Endothelial cell of umbilical vein (primary cell): ENCODE data around the gene RPAP3. TPM values are rescaled to one million over a fixed set of nuclear protein-coding genes. Genes with fewer than 3 reads are reported as not detected.

Source experiments
- BruUV-seq: library from RNA; stranded (reverse); fragments of 400-500 nt; replicated peaks from 2 replicates; lab custom pipeline; 2021; lab: Mats Ljungman, UMichigan
- CTCF ChIA-PET: fragments of 300-600, 350-600 bp; sonication (Branson Sonifier 250); formaldehyde crosslinking; loops from one replicate; lab custom pipeline; 2021; ENCODE audit warnings: antibody characterized with exemption, inconsistent platforms; lab: Charles Lee
- POLR2A ChIA-PET: fragments of 300-600, 350-600 bp; sonication (Branson Sonifier 250); formaldehyde crosslinking; loops from one replicate; lab custom pipeline; 2021; ENCODE audit warnings: antibody characterized with exemption, inconsistent platforms; lab: Charles Lee
- DNase-seq: peaks from one replicate; pipeline ENCODE4 v3.0.0-alpha.2; 2011; ENCODE audit warnings: low read depth, low spot score
- FAIRE-seq: peaks from 2 replicates; lab custom pipeline; 2011; peaks lifted over from hg19 to GRCh38; lab: Jason Lieb, UNC
- H2AFZ ChIP-seq: 2 replicates; pipeline ENCODE4 v1.6.0; 2012; ENCODE audit warnings: low read depth, low read length, control low read depth, inconsistent platforms
- H3K27ac ChIP-seq: 2 replicates; pipeline ENCODE4 v1.5.1; 2011; ENCODE audit warnings: low read depth, mild to moderate bottlenecking, control low read depth, low read length, moderate library complexity; ENCODE audit not compliant: insufficient read depth
- H3K27me3 ChIP-seq, 2 experiments: 2 replicates each; pipeline versions ENCODE4 v1.6.0 to v1.6.1; 2011; ENCODE audit warnings: low read length in 2 of 2, mixed read lengths in 1 of 2; ENCODE audit not compliant: control insufficient read depth in 2 of 2, insufficient read depth in 2 of 2
- H3K36me3 ChIP-seq, 2 experiments: 2 replicates in 1 of 2; 3 replicates in 1 of 2; pipeline ENCODE4 v1.5.1; 2011; ENCODE audit warnings: low read length in 2 of 2, mild to moderate bottlenecking in 1 of 2, moderate library complexity in 1 of 2; ENCODE audit not compliant: control insufficient read depth in 2 of 2, insufficient read depth in 2 of 2; ENCODE audit errors: extremely low read depth in 1 of 2
- H3K4me1 ChIP-seq: 3 replicates; pipeline ENCODE4 v1.5.1; 2011; ENCODE audit warnings: mild to moderate bottlenecking, low read length; ENCODE audit not compliant: control insufficient read depth, insufficient read depth; ENCODE audit errors: extremely low read depth
- H3K4me2 ChIP-seq: 2 replicates; pipeline ENCODE4 v1.6.1; 2011; ENCODE audit warnings: low read length, control low read depth, mixed read lengths; ENCODE audit not compliant: insufficient read depth
- H3K4me3 ChIP-seq, 3 experiments: fragments of 200-600 bp in 1 of 3; sonication (generic), shearing (Covaris generic) in 1 of 3; replicated peaks in 1 of 3; 2 replicates each; pipeline ENCODE4 v1.5.1; 2011 to 2016; ENCODE audit warnings: control low read depth in 3 of 3, low read length in 3 of 3, mild to moderate bottlenecking in 2 of 3, inconsistent platforms in 1 of 3, low read depth in 1 of 3, moderate library complexity in 1 of 3; ENCODE audit not compliant: insufficient read depth in 1 of 3
- H3K79me2 ChIP-seq: 2 replicates; pipeline ENCODE4 v1.6.0; 2012; ENCODE audit warnings: low read length, inconsistent platforms; ENCODE audit not compliant: control insufficient read depth, insufficient read depth
- H3K9ac ChIP-seq: replicated peaks from 2 replicates; pipeline ENCODE3; 2011; ENCODE audit warnings: low read length, control low read depth; ENCODE audit not compliant: insufficient read depth; ENCODE audit errors: extremely low read depth
- H3K9me1 ChIP-seq: replicated peaks from 3 replicates; pipeline ENCODE4 v1.6.0; 2011; ENCODE audit warnings: mild to moderate bottlenecking, low read length; ENCODE audit not compliant: control insufficient read depth, insufficient read depth; ENCODE audit errors: extremely low read depth
- H3K9me3 ChIP-seq: replicated peaks from 2 replicates; pipeline ENCODE4 v1.5.1; 2012; ENCODE audit warnings: low read length, inconsistent platforms; ENCODE audit not compliant: control insufficient read depth, insufficient read depth
- H4K20me1 ChIP-seq: replicated peaks from 2 replicates; pipeline ENCODE3; 2011; ENCODE audit warnings: mild to moderate bottlenecking, low read length; ENCODE audit not compliant: control insufficient read depth, insufficient read depth; ENCODE audit errors: extremely low read depth
- EZH2 ChIP-seq: IDR thresholded peaks from 2 replicates; pipeline ENCODE4 v1.6.1; 2012; ENCODE audit warnings: borderline replicate concordance, low read depth, mild to moderate bottlenecking, moderate library complexity, low read length, inconsistent platforms; ENCODE audit not compliant: severe bottlenecking
- FOS ChIP-seq: IDR thresholded peaks from 2 replicates; pipeline ENCODE4 v1.6.1; 2011; ENCODE audit warnings: mild to moderate bottlenecking, low read length, moderate library complexity, borderline replicate concordance; ENCODE audit not compliant: insufficient read depth
- GATA2 ChIP-seq: IDR thresholded peaks from 2 replicates; pipeline ENCODE4 v1.7.0; 2011; ENCODE audit warnings: low read depth, mild to moderate bottlenecking, moderate library complexity, mixed read lengths, low read length; ENCODE audit not compliant: insufficient read length, insufficient read depth
- JUN ChIP-seq: IDR thresholded peaks from 2 replicates; pipeline ENCODE4 v1.6.1; 2011; ENCODE audit warnings: borderline replicate concordance, low read depth; ENCODE audit not compliant: insufficient read length, insufficient read depth
- MYC ChIP-seq: IDR thresholded peaks from one replicate; pipeline ENCODE4 v1.6.1; 2011; ENCODE audit warnings: mild to moderate bottlenecking, low read depth, low read length
- POLR2A ChIP-seq: IDR thresholded peaks from 2 replicates; pipeline ENCODE4 v1.6.1; 2012; ENCODE audit warnings: low read depth, mild to moderate bottlenecking, control low read depth, low read length
- POLR2AphosphoS5 ChIP-seq: IDR thresholded peaks from 2 replicates; pipeline ENCODE4 v1.6.1; 2012; ENCODE audit warnings: low read depth, mild to moderate bottlenecking, control low read depth, low read length, moderate library complexity; ENCODE audit not compliant: insufficient read depth
- dilution Hi-C: fragments of 300-500 bp; cut with MboI; formaldehyde crosslinking; loops from one replicate; pipeline ENCODE4 v1.15.0; 2019; ENCODE audit warnings: low sequenced_read_pairs; ENCODE audit not compliant: extremely low pct_ligation_motif_present
- intact Hi-C: fragments of 100-400 bp; cut with micrococcal nuclease; formaldehyde crosslinking; loops from one replicate; pipeline ENCODE4 v1.10.0; 2022
- polyA plus RNA-seq, 4 experiments: library from polyadenylated mRNA; depleted of rRNA in 3 of 4; stranded (reverse) in 3 of 4; unstranded in 1 of 4; fragments of >200 nt; gene quantifications; 2 replicates each; pipeline versions ENCODE4 v1.2.1 to v1.2.3, GENCODE V29; 2011 to 2012; ENCODE audit warnings: missing spikeins in 1 of 4
- total RNA-seq: library from RNA; stranded (reverse); gene quantifications from 2 replicates; pipeline ENCODE4 v1.2.3, GENCODE V29; 2021
- TF ChIP-seq, protein P1 (sequence below), 2 donors: IDR thresholded peaks; 1 replicate in 1 of 2; 2 replicates in 1 of 2; pipeline ENCODE4 v1.5.1; 2011; ENCODE audit warnings: low read length in 2 of 2, mild to moderate bottlenecking in 2 of 2, moderate library complexity in 2 of 2, control low read depth in 1 of 2, inconsistent platforms in 1 of 2, low read depth in 1 of 2; ENCODE audit not compliant: insufficient read depth in 1 of 2; ENCODE audit errors: extremely low read depth in 1 of 2
- TF ChIP-seq, protein P2 (sequence below): IDR thresholded peaks from 2 replicates; pipeline ENCODE4 v1.6.1; 2011; ENCODE audit not compliant: insufficient read depth, insufficient read length

The RPAP3 gene
- total and polyA plus RNA-seq, 2 donors (not counting 3 experiments of a cell fraction or from before 2014, with no cell fraction given): 3.9 to 29.8 TPM

DNA sequence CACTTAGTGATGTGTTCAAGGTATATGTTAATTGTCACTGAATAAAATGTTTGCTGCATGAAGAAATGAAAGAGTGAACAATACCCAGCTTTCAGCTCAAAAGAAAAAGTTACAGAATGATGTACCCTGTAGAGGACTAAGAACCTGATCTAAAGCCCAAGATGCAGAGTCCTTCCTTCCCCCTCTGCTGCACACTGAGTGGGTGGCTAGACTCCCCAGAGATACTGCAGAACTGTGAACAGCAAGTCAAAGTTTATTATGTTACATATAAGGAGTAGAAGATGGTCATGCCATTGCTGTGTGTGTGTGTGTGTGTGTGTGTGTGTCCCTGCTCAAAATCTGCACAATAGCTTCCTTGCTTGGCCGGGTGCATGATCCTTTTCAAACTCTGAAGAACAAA is 83.9 kb downstream of the RPAP3 start:
- DNase-seq (no peak), FAIRE-seq (no peak)
- TF ChIP-seq, protein P1, sequence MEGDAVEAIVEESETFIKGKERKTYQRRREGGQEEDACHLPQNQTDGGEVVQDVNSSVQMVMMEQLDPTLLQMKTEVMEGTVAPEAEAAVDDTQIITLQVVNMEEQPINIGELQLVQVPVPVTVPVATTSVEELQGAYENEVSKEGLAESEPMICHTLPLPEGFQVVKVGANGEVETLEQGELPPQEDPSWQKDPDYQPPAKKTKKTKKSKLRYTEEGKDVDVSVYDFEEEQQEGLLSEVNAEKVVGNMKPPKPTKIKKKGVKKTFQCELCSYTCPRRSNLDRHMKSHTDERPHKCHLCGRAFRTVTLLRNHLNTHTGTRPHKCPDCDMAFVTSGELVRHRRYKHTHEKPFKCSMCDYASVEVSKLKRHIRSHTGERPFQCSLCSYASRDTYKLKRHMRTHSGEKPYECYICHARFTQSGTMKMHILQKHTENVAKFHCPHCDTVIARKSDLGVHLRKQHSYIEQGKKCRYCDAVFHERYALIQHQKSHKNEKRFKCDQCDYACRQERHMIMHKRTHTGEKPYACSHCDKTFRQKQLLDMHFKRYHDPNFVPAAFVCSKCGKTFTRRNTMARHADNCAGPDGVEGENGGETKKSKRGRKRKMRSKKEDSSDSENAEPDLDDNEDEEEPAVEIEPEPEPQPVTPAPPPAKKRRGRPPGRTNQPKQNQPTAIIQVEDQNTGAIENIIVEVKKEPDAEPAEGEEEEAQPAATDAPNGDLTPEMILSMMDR (IDR thresholded peaks at IDR 0.05; ENCODE audit: extremely low read depth in 1 of 2, insufficient read depth in 1 of 2, low read depth in 1 of 2, low read length in 2 of 2): no peak
- no peak for TF ChIP-seq POLR2AphosphoS5
- dilution Hi-C loops (no loop called here), intact Hi-C loops (no loop called here)
- Histone ChIP-seq H2AFZ (no peak overlapping the region), H3K9me3 (no peaks in the 10 kb centered on the region), H3K27ac (no peak overlapping the region), H3K79me2 (no peaks in the 10 kb centered on the region), H3K36me3 (no peaks in the 10 kb centered on the region), H3K27me3 (no peaks in the 10 kb centered on the region), H3K9ac (no peak overlapping the region), H3K4me3 (no peak overlapping the region), H3K9me1 (no peaks in the 10 kb centered on the region), H4K20me1 (no peaks in the 10 kb centered on the region), H3K4me1 (no peaks in the 10 kb centered on the region), H3K4me2 (no peak overlapping the region)
- BruUV-seq: no TSS peak
- POLR2A ChIA-PET: no interaction called here
- CTCF ChIA-PET: no interaction called here

DNA sequence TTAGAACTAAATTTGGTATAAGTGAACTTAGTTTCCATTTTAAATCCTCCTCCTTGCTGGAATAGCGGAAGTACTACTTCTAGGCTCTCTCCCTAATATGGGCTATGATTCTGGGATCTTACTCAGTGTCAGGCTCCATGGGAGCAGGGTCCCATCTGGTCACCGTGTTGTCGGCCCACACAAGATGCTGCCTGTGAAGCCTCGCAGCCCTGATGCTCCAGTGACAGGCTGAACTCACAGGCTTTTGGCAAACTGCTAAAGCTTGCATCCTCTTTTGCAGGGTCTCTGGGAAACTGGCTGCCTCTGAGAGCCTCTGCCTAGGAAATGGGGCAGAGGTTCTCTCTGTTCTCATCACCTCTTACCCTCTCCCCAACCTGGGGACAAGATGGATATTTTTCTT is 88.4 kb downstream of the RPAP3 start:
- no peaks in the 10 kb centered on the region for H3K79me2 ChIP-seq
- H4K20me1 ChIP-seq: no peaks in the 10 kb centered on the region
- TF ChIP-seq POLR2A (no peak), POLR2AphosphoS5 (no peak), EZH2 (no peak), GATA2 (no peak), MYC (no peak), FOS (no peak), JUN (no peak)
- TF ChIP-seq, protein P1 (IDR thresholded peaks at IDR 0.05; ENCODE audit: extremely low read depth in 1 of 2, insufficient read depth in 1 of 2, low read depth in 1 of 2, low read length in 2 of 2): no peak
- TF ChIP-seq, protein P2, sequence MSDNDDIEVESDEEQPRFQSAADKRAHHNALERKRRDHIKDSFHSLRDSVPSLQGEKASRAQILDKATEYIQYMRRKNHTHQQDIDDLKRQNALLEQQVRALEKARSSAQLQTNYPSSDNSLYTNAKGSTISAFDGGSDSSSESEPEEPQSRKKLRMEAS: no peak
- no peak for DNase-seq
- H3K36me3 ChIP-seq: no peaks in the 10 kb centered on the region
- no peak overlapping the region for H3K9ac ChIP-seq
- ChIA-PET POLR2A (no interaction called here), CTCF (no interaction called here)
- H3K4me2 ChIP-seq: no peak overlapping the region
- no peaks in the 10 kb centered on the region for H3K9me1 ChIP-seq
- H3K27me3 ChIP-seq: no peaks in the 10 kb centered on the region
- intact Hi-C loops: no loop called here
- no peak overlapping the region for H3K27ac ChIP-seq
- FAIRE-seq: no peak
- dilution Hi-C loops: no loop called here
- H2AFZ ChIP-seq: no peak overlapping the region
- H3K4me1 ChIP-seq: no peaks in the 10 kb centered on the region
- no peak overlapping the region for H3K4me3 ChIP-seq
- H3K9me3 ChIP-seq: peaks cover 4% of the 10 kb centered on the region
- no TSS peak for BruUV-seq
